Measurements from ENCODE around the gene SPRY1.

- no peak for TF ChIP-seq EZH2 (IDR thresholded peaks at IDR 0.05; ENCODE audit: low read depth, low read length, severe bottlenecking)
- no peak for TF ChIP-seq CTCF (IDR thresholded peaks at IDR 0.05; ENCODE audit: control extremely low read depth in 1 of 3, insufficient read depth in 1 of 3, low read depth in 1 of 3, low read length in 3 of 3)
- TF ChIP-seq ASH2L (IDR thresholded peaks at IDR 0.05; ENCODE audit: low read length) = no peak
- no peak for TF ChIP-seq POLR2A (IDR thresholded peaks at IDR 0.05; ENCODE audit: control extremely low read depth in 1 of 2, low read depth in 2 of 2, low read length in 2 of 2)
- no peak for TF ChIP-seq HDAC6 (IDR thresholded peaks at IDR 0.05; ENCODE audit: low read depth, low read length)
- no peak for TF ChIP-seq RAD21 (IDR thresholded peaks at IDR 0.05 in 1 of 2, conservative IDR thresholded peaks at IDR 0.05 in 1 of 2; ENCODE audit: low read depth in 2 of 2, low read length in 2 of 2)
- no peak for TF ChIP-seq ZNF274 (IDR thresholded peaks at IDR 0.05; ENCODE audit: borderline replicate concordance, extremely low read depth, low read length)
- TF ChIP-seq YY1 (IDR thresholded peaks at IDR 0.05; ENCODE audit: low read depth, low read length) = no peak
- no peak for TF ChIP-seq KDM5A (IDR thresholded peaks at IDR 0.05; ENCODE audit: low read length)
- TF ChIP-seq MAX (IDR thresholded peaks at IDR 0.05) = no peak
- TF ChIP-seq SIX5 (IDR thresholded peaks at IDR 0.05; ENCODE audit: low read depth, low read length) = no peak
Observed at GRCh38 chr4:123430031-123430430, 33.4 kb downstream of the SPRY1 start.
